ENCODE data around the gene SLC16A1.

GRCh38 chr1:112956544-112957132 lies 642 bp upstream of the SLC16A1 start:
- TF ChIP-seq, protein P1, sequence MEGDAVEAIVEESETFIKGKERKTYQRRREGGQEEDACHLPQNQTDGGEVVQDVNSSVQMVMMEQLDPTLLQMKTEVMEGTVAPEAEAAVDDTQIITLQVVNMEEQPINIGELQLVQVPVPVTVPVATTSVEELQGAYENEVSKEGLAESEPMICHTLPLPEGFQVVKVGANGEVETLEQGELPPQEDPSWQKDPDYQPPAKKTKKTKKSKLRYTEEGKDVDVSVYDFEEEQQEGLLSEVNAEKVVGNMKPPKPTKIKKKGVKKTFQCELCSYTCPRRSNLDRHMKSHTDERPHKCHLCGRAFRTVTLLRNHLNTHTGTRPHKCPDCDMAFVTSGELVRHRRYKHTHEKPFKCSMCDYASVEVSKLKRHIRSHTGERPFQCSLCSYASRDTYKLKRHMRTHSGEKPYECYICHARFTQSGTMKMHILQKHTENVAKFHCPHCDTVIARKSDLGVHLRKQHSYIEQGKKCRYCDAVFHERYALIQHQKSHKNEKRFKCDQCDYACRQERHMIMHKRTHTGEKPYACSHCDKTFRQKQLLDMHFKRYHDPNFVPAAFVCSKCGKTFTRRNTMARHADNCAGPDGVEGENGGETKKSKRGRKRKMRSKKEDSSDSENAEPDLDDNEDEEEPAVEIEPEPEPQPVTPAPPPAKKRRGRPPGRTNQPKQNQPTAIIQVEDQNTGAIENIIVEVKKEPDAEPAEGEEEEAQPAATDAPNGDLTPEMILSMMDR (IDR thresholded peaks at IDR 0.05): no peak
- no peak for TF ChIP-seq POLR2AphosphoS5 (IDR thresholded peaks at IDR 0.05)

All from gastroesophageal sphincter (tissue), 3 donors.